ENCODE data around the gene HIGD1A.

The HIGD1A gene

DNA sequence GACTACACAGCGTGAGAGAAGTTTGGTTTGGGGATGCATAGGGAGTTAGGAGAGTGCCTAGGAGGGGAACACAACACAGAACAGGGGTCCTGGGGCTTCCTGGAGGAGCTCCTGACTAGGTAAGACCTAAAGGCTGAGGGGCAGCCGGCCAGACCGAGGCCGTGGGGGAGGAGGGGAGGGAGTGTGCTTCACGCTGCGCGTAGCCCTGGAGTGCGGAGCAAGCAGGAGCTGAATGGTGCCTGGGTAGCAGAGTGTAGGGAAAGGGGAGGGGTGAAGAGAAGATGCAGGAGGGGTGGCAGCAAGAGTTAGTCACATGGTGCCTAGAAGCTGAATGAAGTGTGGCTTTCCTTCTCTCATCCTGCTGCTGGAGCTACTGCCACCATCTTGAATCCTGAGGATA lies 69.3 kb downstream of the HIGD1A start:
- no peak for DNase-seq (ENCODE audit: low read depth)

DNA sequence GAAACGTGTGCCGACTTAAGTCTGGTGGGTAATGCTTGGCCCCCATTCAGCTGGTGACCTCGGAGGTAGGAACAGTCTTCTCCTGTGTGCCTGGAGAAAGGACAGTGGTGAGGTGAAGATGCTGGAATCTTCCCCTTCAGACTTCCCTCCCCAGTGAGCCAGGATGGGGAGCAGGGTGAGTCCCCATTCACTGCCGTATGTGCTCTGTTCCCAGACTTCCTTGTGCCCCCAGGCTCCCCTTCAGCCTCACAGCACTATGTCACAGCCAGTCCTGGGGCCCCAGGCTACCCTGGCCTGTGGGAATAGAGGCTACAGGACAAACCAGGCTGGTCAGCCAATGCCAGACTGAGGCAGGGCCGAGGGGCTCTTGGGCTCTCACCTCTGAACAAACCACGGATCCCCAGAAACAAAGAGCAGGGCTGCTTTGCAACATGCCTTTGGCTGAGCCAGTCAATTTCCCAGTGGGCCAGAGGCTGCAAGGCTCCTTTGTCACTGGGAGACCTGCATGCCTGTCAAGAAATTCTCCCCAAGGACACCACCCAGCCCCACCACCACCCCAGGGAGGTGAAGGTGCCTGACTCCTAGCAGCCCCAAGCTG lies 69.9 kb downstream of the HIGD1A start:
- DNase-seq (ENCODE audit: low read depth): no peak

DNA sequence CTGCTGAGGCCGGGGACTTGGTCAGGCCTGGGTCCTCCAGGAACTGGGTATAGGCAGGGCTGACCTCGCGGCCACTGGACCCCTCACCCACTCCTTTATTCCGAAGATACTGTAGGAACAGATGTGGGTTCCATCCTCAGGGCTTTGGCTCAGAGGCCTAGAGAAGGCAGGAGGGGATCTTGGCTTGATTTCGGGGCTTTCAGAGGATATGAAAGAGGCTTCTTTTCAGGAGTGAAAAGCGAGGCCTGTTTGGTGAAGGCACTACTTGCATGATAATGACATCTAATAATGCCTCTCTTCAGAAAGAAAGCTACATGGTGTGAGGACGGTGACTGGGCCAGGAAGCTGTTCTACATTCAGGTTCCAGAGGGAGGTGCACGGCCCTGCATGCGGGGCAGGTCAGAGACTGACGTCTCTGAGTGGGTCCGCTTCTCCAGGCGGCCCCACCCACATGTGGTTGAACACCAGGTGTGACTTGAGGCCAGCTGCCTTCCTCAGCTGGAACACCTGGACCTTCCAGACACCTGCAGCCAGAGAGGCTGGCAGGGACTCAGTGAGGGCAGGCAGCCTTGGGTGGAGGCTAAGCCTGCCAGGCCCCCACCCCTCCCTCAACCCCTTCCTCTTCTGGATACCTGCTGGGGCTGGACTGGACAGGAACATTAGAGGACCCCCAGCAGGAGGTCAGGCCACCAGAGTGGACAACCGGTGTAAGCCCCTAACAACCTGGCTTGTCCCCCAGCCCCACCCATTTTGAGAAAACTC lies 70.6 kb downstream of the HIGD1A start:
- DNase-seq (ENCODE audit: low read depth): no peak

Measured in amniotic epithelial cell (primary cell).